Measurements from ENCODE around the gene C1orf116.
"Not testable (repeated sequence)": the region's sequence is repeated elsewhere in the genome, so short reads cannot be mapped to it uniquely, and the experiment has no call there.

C1orf116 gene

GRCh38 chr1:207048041-207048440 is 15.5 kb upstream of the C1orf116 start:
- no peak overlapping the region for H3K27ac ChIP-seq
- TF ChIP-seq CTCF (IDR thresholded peaks at IDR 0.05) (no peak), ZFX (IDR thresholded peaks at IDR 0.05; ENCODE audit: borderline replicate concordance) (no peak)

GRCh38 chr1:207047505-207047904 is 14.9 kb upstream of the C1orf116 start:
- no peak overlapping the region for H3K27ac ChIP-seq
- TF ChIP-seq CTCF (IDR thresholded peaks at IDR 0.05) (no peak), ZFX (IDR thresholded peaks at IDR 0.05; ENCODE audit: borderline replicate concordance) (no peak)

- peak overlapping the region; percentile 58; the same call in 1 of the 2 replicates for H3K27ac ChIP-seq
- TF ChIP-seq CTCF (IDR thresholded peaks at IDR 0.05) (no peak), ZFX (IDR thresholded peaks at IDR 0.05; ENCODE audit: borderline replicate concordance) (no peak)
Observed at GRCh38 chr1:207045453-207045852, 12.9 kb upstream of the C1orf116 start.

GRCh38 chr1:207041397-207041796 is 8.8 kb upstream of the C1orf116 start:
- not testable (repeated sequence) for H3K27ac ChIP-seq

GRCh38 chr1:207040181-207040533 is 7.6 kb upstream of the C1orf116 start:
- TF ChIP-seq ZFX (IDR thresholded peaks at IDR 0.05; ENCODE audit: borderline replicate concordance): no peak
- TF ChIP-seq CTCF (IDR thresholded peaks at IDR 0.05): no peak
- H3K27ac ChIP-seq: peak overlapping the region; percentile 7; the same call in 1 of the 2 replicates

- H3K27ac ChIP-seq: peak overlapping the region; percentile 7; the same call in 1 of the 2 replicates
Observed at GRCh38 chr1:207039380-207040180, 7.0 kb upstream of the C1orf116 start.

GRCh38 chr1:207036865-207037264 is 4.3 kb upstream of the C1orf116 start:
- TF ChIP-seq CTCF (IDR thresholded peaks at IDR 0.05) (no peak), ZFX (IDR thresholded peaks at IDR 0.05; ENCODE audit: borderline replicate concordance) (no peak)
- no peak overlapping the region for H3K27ac ChIP-seq

More at GRCh38 chr1:207039380-207040180, 7.0 kb upstream of the C1orf116 start:
- TF ChIP-seq ZFX (IDR thresholded peaks at IDR 0.05; ENCODE audit: borderline replicate concordance): no peak
- no peak for TF ChIP-seq CTCF (IDR thresholded peaks at IDR 0.05)
